HG03469 (cell line): Measurements from ENCODE around the gene PTBP3.

Experiments used
- ATAC-seq: cut with Tn5 transposase; IDR thresholded peaks from one replicate; pipeline ENCODE4 v1.9.1; 2021; ENCODE audit warnings: mild to moderate bottlenecking, moderate library complexity, moderate number of reproducible peaks; ENCODE audit not compliant: unreplicated experiment

PTBP3 gene

GRCh38 chr9:112361601-112362000 is 28.2 kb upstream of the PTBP3 start:
- no peak for ATAC-seq

DNA sequence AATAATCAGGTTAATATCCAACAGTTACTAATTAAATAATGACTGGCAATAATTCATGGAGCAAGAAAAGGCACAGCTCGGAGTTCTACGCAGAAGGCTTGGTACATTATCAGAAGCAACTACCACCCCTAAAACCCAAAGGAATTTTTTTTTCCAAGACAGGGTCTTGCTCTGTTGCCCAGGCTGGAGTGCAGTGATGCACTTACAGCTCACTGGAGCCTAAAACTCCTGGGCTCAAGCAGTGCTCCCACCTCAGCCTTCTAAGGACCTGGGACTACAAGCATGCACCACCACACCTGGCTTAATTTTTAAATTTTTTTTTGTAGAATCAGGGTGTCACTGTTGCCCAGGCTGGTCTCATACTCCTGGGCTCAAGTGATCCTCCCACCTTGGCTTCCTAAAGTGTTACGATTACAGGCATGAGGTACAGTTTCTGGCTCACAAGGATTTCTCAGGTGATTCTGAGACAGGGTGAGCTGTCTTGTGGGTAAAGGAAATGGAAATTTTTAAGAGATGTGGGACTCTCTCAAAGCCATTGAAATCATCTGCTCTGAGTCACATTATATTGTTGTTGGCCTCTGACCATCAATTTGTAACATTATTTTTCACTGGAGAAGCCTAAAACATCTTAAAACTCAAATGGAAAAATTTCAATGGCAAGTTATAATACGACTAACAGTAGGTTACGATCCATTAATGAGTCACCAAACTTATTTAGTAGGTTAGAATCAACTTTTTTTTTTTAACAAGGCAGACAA is 26.8 kb upstream of the PTBP3 start:
- ATAC-seq, result no peak

DNA sequence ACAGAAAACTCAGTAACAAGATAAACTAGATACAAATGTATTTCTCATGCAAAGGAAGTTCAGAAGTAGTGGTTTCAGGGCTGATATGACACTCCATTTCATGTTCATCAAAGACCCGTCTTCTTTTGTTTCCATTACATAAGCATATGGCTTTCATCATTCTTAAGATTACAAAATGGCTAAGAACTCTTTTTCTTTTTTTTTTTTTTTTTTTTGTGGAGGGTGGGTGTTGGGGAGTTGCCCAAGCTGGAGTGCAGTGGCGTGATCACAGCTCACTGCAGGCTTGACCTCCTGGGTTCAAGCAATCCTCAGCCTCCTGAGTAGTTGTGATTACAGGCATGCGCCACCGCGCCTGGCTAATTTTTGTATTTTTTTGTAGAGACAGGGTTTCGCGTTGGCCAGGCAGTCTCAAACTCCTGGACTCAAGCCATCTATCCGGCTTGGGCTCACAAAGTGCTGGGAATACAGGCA is 22.0 kb upstream of the PTBP3 start:
- no peak for ATAC-seq

DNA sequence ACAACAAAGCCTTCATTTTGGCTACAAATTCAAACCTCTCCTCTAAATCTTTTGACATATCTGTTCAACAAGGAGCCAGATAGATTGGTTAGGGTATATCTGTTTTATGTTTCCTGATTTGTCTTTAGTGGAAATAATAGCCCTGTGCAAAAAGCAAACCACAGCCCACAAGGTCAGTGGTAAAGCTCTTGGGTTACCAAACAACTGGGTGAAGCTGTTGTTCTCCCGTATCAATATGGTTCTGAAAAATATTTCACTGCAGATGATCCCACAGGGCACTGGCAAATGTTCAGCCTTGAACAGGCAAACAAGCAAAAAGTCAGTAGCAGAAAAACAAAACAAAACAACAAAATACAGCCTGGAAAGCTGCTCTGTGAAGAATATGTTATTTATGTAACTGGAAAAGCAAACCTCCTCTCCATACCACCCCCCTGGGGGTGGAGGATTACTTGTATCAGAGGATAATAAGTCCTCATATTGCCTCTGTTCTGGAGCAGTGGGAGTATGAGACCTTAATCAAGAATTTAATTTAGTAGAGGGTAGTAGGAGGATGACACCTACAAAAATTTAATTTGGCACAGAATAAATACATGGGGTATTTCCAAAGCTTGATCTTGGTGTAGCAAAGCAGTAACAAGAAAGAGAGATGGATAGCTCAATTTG is 20.8 kb upstream of the PTBP3 start:
- no peak for ATAC-seq

DNA sequence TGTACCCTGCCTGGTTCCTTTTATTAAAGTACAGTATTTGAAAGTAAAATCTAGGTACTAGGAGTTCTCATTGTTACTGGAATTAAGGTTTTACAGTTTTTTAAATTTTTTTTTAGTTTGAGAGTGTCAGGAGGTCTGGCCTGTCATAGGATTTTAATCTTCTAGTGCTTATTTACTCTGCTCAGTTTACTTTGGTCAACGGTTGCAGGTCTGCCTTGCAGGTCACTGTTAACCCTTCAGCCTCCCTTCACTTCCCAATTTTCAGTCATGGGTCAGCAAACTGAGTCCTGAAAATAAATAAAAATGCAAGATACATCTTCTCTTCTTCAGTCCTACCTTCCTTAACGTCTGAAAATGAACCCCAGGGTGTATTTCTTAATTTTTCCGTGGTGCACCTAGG is 18.8 kb upstream of the PTBP3 start:
- ATAC-seq, result no peak

DNA sequence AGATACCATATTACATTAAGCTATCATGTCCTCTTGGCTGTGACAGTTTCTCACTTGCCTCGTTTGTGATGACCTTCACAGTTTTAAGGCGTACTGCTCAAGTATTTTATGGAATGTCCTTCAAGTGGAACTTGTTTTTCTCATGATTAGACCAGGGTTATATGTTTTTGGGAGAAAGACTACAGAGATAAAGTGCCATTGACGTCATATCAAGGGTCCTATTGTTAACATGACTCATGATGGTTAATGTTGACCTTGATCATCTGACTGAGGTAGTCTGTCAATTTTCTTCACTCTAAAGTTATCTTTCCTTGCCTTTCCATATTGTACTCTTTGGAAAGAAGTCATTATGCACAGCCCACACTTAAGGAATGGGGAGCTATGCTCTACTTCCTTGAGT is 17.8 kb upstream of the PTBP3 start:
- no peak for ATAC-seq

DNA sequence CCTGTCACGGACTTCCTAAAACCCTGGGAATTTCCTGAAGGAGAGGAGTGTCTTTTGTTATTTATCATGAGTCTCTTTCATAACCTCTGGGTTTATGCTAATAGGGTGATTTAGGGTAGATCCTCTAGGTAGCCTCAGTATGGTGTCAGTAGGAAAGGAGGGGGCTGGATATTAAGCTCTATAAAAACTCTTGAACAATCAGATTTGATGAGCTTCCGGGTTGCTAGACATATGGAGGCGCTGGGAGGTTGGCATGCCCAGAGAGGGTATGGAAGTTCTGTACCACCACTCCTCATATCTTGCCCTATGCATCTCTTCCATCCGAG is 15.6 kb upstream of the PTBP3 start:
- ATAC-seq, result no peak

DNA sequence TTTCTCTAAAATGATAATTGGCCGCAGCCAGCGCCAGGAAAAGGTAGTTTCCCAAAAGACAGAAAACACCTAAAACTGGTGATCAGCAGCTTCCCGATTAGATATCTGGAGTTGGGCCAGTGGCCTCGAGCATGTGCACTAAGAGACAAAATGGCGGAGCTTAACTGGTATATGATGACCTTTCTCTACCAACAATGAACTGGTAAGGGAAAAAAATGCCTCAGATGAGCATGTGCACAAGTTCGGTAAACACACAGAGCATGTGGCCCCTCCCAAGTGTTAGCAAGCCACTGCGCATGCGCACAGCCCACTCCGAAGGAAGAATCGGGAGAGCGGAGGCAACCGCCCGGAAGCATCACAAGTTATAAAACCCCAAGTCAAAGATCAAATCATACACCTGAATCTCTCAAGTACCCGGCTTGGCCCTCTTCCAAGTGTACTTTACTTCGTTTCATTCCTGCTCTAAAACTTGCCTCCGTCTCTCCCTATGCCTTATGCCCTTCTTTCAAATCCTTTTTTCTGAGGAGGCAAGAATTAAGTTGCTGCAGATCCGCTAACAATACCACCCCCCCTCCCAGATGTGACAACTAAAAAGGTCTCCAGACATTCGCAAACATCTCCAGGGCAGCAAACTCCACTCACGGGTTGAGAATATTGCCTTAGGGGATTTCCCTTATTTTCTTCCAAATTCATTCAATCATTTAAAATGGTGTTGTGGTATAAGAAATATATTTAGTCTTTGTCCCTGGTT is 15.0 kb upstream of the PTBP3 start:
- ATAC-seq, result no peak

- ATAC-seq, result no peak
Measured at GRCh38 chr9:112341730-112342129, 8.3 kb upstream of the PTBP3 start.

DNA sequence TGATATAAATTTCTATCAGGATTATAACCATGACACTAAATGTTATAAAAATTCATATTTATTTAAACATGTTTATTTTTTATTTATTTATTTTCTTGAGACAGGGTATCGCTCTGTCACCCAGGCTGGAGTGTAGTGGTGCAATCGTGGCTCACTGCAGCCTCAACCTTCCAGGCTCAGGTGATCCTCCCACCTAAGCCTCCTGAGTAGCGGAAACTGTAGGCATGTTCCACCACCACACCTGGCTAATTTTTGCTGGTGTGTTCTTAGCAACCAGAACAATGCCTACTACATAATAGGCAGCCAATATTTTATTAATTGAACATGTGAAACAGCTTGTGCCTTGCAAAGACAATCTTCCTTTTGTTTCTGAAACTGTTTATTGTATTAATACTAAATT is 6.5 kb upstream of the PTBP3 start:
- ATAC-seq, result no peak

GRCh38 chr9:112338561-112338960 is 5.1 kb upstream of the PTBP3 start:
- ATAC-seq, result no peak

GRCh38 chr9:112337547-112337946 is 4.1 kb upstream of the PTBP3 start:
- ATAC-seq, result no peak

DNA sequence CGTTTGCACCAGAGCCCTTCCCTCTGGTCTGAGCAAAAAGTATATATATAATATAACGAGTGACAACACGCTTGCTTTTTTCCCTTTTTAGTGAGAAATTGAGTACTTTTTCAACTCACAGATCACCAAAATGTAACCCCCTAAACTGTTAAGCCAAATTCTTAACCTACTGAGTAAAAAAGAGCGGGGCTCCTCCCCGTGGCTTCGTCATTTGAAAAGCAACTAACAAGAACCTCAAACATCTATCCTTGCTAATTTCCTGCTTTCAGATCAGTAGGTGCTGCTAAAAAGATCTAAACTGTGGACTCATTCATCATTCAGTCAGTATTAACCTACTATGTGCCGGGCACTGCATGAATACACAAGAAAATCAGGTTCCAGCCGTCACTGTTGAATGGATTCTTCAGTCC is 1.0 kb upstream of the PTBP3 start:
- no peak for ATAC-seq

GRCh38 chr9:112333639-112334431 is 416 bp upstream of the PTBP3 start:
- peak; percentile 58 for ATAC-seq

- no peak for ATAC-seq
Measured at GRCh38 chr9:112332674-112332976, 794 bp downstream of the PTBP3 start.

GRCh38 chr9:112332214-112332613 is 1.2 kb downstream of the PTBP3 start:
- ATAC-seq, result no peak

DNA sequence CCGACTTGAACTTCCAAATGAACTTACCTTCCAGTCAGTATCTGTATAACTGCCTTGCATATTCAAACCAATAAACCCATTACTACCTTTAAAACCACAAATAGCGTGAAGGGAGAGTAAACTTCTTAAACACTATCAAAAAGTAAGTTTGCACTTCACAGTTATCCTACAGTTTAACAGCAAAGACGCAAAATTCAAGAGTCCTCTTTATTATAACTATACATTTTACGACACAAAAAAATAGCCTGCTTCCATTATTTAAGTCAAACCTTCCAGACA is 1.8 kb downstream of the PTBP3 start:
- ATAC-seq, result no peak

DNA sequence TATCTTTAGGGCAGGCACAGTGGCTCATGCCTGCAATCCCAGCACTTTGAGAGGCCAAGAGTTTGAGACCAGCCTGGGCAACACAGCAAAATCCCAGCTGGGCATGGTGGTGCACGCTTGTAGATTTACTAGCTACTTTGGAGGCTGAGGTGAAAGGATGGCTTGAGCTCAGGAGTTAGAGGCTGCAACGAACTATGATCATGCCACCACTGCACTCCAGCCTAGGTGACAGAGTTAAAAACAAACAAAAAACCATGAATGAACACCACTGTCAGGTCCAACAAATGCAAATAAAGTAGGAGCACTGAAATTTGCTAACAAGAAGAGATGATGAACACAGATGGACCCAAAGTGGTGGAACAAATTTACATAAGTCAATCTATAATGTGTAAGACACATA is 4.9 kb downstream of the PTBP3 start:
- ATAC-seq, result no peak

DNA sequence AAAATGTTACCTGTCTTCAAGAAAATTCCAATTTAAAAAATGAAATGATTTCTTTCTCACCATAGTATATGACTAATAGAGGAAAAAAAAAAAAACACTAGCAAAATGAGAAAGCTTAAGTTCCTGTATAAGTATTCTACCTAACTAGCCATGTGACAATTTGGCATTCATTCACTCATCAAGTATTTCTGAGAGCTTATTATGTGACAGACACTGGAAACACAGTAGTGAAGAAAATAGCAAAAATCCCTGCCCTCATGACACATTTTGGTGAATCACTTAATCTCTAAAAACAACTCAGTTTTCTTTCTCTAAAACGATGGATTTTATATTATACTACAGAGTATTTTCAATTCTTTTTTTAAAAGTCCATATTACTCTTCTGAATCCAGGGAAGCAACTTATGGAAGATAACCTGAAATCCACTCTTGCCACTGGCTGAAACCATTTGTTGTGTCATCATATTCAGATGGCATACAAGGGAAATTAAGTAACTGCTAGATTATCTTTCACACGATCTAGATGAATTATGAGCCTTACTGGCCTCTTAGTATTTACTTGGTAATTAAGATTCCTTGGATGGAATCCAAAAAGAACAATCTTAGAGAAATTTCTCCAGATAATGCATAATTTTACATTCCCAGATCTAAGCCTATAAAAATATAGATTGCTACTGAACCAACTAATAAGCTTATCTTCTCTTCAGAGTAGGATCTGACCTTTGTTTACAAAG is 5.5 kb downstream of the PTBP3 start:
- ATAC-seq, result no peak

- ATAC-seq, result no peak
Measured at GRCh38 chr9:112326194-112326593, 7.2 kb downstream of the PTBP3 start.

- ATAC-seq, result no peak
Measured at GRCh38 chr9:112325600-112325999, 7.8 kb downstream of the PTBP3 start.
